DMS 273 (cell line): ENCODE data around the gene TMBIM4.
A peak's percentile ranks its signal among the peaks of the same experiment; 100 is the strongest.

Experiments used
- DNase-seq: peaks from one replicate; lab custom pipeline; 2025; ENCODE audit not compliant: unreplicated experiment; lab: John Stamatoyannopoulos, UW

The TMBIM4 gene

DNA sequence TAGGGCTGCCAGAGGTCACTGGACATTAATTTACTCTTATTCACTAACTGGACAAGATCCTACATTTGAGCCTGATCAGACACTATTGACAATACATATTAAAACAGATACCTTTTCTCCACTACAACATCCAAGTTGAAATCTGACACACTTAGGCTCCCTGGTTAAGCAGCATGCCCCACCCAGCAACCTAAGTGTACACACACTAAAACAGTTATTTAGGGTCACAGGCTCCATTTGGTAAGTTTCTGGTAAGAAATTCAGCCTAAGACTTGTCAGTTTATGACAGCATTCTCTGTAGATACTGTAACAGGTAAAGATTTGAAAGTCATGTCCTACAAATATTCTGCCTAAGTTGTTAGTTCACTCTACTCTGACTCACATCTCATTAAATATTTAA is 27.0 kb downstream of the TMBIM4 start:
- no peak for DNase-seq

DNA sequence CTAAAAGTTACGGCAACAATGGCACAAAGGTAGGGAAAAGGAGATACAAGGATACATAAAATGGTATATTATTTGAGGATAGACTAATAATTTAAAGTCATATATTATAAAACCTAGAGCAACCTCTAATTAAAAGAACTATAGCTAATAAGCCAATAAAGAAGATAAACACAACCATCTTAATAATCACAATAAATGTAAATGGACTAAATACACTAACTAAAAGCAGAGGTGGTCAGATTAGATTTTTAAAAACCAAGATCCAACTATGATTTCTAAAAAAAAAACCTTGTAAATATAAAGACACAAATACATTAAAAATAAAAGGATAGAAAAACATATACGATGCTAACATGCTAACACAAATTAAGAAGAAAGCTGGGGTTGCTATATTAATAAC is 28.5 kb downstream of the TMBIM4 start:
- no peak for DNase-seq

DNA sequence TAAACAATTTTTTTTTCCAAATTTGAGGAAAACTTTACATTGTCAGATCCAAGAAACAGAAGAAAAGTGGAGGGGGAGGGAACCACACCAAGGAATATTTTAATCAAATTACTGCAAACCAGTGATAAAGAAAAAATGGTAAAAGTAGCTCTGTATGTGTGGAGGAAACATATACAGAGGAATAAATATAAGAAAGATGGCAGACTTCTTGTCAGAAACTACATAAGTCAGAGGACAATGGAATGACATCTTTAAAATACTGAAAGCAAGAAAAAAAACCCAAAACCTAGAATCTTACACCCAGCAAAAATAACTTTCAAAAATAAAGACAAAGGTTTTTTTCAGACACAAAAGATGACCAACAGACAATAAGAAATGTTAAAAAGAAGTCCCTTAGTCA is 29.1 kb downstream of the TMBIM4 start:
- DNase-seq, result peak; percentile 3

DNA sequence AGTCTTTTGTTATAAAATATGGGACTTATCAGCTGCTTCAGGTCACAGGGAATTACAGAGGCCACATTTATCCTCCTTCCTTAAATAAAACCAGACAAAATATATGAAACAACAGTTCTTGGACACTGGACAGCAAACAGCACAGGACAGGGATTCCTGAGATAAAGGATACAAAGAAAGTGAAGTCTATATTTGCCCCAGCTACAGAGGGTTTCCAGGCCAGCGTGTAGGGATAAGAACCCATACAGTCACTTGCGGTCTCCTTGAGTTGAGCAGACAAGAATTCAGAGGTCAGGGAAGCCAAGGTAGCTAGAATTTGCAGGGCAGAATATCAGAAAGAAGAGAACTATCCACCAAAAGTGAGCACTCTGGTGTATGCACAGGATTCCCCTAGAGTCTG is 30.5 kb downstream of the TMBIM4 start:
- no peak for DNase-seq

DNA sequence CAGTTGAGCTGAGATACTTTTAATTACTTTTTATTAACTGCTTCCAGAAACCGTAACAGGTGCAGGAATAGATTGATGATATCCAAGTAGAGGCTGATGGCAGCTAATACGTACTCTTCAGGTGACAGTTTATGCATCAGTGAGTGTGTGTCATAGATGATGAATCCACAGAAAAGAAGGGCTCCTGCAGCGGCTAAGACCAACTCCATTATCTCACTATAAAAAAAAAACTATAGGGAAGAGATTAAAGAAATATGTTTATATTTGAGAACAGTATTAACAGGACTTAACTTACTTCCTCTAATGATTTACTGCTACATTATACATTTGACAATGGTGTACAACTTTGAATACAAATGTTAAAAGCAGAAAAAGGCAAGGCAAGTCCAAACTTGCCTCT is 31.9 kb downstream of the TMBIM4 start:
- DNase-seq, result no peak

DNA sequence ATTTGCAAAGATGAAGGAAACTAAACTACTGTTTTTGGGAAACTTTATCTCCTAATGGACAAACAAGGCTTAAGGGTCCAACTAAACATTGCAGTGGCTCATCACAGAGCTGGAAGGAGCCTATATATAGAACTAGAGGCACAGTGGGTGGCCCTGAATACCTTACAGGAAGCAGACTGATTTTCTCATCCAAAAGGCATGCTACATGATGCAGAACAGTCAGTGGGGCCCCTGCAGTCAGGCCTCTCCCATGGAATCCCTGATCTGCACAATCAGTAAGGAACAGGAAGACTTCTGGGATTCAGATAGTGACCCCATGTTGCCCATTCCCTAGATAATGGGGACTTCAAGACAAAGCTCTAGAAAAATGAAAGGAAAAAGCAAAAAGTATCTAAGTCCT is 37.4 kb downstream of the TMBIM4 start:
- DNase-seq, result no peak

DNA sequence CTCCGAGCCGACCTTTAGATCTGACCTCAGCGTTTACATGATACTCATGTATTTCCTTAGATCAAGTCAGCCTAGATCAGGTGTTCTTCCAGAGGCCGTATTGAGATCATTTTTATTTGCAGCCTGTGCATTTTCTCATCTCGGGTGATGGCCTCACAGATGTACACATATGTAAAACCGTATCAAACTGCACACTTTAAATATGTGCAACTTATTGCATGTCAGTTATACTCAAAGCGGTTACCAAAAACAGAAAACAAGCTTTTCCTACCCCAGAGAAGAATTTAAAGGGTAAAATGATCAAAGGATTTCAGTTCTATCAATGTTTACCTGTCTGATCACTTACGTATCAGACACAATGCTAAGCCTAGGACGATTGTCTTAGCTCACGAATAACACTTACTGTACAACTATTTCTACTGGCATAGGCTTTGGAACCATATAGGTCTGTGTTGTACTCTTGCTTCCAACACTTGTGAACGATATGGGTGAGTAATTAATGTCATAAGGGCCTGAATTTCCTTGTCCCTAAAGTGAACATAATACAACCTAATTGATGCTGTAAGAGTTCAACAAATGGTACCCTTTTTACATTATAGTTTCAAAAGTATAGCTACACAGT is 38.6 kb downstream of the TMBIM4 start:
- DNase-seq, result peak; percentile 10

DNA sequence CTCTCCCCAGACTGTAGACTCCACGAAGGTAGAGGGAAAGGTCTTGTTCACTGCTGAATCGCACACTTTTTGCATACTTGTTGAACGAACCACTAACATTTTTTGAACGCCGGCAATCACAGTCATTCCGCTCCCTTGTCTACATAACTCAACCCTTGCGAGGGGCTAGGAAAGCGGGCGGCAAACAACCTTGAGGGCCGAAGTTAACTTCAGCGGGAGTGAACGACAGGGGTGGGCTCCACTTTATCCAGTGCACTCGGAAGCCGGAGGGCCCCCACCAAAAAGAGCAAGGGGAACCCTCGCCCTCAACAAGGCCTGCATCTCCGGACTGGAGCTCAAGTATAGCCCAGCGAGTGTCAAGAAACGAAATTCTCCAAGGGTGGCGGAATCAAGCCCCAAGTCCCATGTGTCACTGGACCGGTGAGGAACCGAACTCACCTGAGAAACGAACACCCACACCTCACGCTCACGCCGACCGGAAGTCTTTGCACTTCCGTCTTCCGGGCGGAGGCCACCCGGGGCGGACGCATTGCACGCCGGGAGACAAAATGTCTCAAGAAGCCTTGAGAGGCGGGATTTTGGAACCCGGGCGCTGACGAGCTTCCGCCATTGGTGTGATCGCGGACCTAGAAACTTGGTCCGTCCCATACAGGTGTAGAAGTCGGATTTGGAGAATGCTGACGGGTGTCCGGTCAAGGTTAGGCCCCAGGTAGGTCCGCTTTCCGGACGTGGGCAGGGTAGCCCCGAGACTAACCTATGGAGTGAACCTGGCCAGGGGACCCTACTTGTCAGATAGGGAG is 39.3 kb downstream of the TMBIM4 start, which contains the start of gene LLPH:
Gene LLPH (minus strand): TSS at position 484 of the 800 bp plus-strand sequence. CDS start 1,644 bp downstream, outside the sequence.
- peak; percentile 94 for DNase-seq

DNA sequence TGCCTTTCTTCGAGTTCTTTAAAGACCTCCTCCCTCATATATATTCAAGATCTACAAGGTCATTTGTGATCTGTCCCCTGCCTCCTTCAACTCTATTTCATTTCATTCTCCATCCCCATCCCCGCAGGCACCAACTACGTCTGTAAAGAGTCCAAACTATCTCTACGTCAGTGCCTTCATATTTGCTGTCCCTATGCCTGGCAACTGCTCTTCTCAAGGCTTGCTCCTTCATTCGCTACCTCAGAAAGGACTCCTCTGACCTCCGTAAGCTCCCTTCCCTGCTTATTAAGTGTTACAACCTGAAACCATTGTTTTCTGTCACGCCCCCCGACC is 39.9 kb downstream of the TMBIM4 start:
- no peak for DNase-seq

DNA sequence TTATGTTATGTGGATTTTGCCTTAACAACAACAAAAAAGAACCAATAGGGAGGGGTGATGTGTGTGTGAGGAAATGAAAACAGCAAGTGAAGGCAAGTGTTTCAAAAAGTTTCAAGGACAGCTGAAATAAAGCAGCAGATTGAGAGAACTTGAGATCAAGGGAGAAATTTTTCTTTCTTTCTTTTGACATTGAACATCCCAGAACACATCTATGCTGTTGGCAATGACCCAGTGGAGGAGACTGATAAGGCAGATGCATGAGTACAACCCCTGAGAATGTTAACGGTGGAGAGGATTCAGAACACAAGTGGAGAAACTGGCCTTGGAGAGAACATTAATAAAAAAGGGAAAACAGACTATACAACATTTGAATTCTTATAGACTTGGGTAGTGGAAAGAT is 42.1 kb downstream of the TMBIM4 start:
- DNase-seq, result no peak

DNA sequence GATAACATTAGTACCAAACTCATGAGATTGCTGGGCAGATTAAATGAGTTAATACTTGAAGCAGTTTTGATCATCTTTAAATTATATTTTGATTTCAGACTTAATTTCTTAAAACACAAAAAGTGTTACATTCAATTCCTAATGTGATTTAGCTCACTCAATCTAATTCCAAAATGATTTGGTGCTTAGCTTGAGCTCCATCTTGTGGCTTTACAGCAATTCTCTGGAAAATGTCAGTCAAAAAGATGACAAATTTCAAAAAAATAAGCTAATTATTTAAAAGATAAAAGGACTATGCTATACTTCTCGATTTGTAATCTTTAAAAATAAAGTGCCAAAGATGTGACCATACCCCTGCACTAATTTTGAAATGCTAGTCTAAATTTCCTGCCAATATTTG is 49.3 kb downstream of the TMBIM4 start:
- DNase-seq, result no peak

DNA sequence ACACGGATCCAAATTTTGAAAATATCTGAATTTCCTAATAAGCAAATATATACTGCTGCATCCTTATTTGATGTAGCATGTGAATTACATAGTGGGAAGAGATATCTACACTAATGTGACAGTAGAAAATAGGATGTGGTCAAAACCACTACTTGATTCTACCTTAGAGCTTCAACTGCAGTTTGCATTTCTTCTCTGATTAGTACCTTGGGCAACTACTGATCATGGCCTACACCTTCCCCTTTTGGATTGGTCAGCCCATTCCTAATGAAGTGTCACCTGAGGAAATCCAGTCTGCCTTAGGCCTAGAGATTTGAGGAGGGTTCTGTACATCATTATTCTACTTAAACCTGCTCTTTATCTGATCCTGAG is 49.9 kb downstream of the TMBIM4 start:
- no peak for DNase-seq

DNA sequence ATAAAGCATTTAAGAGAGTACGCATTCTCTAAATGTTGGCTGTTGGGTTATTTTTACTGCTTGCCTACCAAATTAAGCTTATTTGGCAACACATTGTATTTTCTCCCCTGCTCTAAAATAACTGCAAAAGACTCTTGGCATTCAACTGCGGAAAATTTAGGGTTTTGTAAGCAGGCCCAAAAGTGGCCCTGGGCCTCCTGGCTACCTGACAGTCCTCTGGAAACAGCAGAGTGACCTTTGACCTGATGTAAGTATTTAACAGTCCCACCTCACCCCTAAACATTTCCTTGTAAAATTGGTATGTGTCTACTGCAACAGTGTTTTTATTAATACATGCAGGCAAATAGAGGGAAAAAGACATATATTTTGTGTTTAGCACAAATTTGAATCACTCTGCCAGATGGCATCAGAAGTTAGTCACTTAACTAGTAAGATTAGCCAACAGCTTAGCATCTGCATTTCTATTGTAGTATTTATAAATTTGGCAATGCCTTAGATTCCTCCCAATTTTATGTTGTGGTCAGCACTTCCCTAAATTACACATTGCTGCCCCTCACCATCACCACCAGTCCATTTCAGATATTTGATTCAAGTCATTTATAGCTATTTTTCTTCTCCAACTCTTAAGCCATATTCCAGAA is 50.4 kb downstream of the TMBIM4 start:
- DNase-seq, result no peak

DNA sequence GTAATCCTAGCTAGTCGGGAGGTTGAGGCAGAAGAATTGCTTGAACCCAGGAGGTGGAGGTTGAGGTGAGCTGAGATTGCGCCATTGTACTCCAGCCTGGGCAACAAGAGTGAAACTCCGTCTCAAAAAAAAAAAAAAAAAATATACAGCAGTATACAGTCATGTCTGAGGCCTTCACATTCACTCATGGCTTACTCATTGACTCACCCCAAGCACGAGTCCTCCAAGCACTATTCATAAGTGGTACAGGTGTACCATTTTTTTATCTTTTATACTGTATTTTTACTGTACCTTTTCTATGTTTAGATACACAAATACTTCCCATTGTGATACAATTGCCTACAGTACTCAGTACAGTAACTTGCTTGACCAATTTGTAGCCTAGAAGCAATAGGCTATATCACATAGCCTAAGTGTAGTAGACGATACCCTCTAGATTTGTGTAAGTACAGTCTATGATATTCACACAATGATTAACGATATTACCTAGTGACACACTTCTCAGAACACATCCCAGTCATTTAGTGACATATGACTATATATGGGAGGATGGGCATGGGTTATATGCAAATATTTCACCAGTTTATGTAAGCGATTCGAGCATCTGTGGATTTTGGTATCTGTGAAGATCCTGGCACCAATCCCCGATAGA is 51.4 kb downstream of the TMBIM4 start:
- DNase-seq, result no peak

DNA sequence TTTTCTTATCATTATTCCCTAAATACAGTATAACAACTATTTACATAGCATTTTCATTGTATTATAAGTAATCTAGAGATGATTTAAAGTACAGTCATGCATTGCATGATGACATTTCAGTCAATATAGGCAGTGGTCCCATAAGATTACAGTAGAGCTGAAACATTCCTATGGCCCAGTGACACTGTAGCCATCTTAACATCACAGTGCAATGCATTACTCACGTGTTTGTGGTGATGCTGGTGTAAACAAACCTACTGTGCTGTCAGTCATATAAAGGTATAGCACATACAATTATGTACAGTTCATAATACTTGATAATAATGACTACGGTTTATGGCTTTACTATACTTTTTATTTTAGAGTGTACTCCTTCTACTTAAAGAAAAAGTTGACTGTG is 52.6 kb downstream of the TMBIM4 start:
- DNase-seq, result no peak

DNA sequence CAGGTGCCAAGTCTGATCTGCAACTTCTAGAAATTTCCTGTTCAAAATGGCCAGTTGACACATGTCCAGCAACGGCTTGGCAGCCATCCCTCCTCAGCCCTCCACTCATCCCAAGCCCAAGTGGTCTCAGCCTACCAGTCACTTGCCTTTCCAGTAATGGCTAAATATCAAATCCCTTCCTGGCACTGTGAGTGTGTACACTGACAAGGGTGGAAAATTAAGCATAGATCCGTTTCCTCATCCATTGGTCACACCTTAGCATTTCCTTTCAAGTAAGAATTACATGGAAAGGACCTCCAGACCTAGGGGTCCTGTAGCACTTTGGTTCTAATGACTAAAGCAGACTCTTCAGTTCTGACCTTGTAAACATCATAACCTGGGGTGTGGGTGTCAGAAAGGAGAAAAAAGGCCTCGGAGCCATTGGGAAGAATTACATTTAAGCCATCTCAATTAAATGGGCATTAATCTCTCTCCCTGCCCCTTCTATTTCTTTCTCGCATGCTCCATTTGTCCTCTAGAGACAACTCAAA is 54.7 kb downstream of the TMBIM4 start:
- DNase-seq, result no peak

DNA sequence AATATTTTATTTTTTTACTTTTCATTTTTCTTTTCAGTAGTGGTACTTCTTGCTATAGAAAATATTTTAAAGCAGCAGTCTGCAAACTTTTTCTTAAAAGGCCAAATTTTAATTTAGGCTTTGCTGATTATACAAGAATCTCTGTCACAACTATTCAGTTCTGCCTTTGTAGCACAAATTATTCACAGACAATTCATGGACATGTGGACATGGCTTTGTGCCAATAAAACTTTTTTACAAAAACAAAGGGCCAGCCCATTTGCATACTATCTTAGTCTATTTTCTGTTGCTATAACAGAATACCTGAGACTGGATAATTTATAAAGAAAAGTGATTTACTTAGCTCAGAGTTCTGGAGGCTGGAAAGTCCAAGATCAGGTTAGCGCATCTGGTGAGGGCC is 56.3 kb downstream of the TMBIM4 start:
- peak; percentile 2 for DNase-seq

DNA sequence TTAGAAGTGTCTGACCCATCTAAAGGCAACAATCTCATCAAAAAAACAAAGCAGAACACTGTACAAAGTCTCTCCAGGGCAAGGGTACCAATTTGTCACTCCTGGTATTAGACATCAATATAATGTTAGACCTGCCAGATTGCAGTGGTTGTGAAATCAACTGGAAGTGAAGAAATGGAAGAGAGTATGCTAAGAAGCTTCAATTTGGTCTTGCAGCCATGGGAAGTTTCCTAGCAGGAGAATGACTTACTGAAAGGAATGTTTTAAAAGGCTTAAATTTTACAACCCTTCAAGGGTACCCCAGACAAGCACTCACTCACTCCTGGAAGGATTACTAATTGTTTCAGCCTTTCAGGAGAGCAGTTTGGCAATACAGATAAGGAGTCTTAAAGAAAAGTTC is 58.2 kb downstream of the TMBIM4 start:
- no peak for DNase-seq

DNA sequence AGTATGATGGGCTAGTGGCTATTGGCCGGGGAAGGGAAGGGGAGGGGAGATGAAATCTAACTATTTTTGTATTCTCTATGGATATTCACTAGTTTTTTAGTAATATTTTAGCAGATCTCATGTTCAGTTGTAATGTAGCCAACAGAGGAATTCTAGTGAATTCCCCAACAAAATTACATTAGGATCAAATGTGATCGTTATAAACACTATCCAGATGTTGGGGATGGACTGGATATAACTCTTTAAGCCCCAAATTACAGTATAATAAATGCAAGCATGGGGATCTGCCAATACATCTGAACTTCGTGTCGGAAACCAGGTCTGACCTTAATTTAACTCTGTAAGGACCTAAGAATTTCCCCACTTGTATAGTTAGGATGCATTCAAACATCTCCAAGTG is 60.7 kb downstream of the TMBIM4 start:
- DNase-seq, result no peak

DNA sequence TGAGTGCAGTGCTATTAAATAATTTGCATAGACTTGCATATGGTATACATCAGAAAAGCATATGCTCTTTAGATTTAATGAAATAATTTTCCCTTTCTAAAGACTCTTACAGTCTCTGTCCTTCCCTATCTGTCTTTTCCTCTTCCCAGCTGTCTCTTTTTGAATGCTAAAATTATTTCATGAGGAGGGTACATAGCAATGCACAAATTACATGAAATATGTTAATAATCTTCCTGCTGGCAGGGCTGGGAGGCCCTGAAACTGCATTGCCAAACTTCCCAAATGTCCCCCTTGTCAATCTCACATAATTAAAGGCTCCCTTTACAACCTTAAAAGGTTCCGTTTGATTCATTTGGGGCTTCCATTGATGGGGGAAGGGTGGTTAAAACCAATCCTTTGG is 61.4 kb downstream of the TMBIM4 start:
- DNase-seq, result no peak

DNA sequence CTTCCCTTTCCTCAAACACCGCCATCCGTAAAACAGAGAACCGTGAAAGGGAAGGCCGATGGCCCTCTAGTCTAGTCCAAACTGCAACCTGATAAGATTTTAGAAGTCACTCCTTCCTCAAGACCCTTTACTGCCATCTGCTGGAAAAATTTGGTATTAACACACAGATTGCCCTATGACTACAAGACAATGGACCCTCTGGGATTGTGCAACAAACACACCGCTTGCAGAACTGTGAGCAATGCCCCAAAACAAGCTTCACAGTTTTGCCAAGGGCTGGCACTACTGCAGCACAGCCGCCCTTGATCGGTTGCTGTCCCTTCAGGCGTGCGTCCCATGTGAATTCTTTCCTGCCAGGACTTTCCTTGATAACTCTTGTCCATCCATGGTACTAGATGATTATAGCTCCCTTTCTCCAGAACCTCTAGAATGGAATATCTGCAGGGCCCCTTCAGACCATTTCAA is 62.3 kb downstream of the TMBIM4 start:
- DNase-seq, result peak; percentile 93
